GM19452 (cell line): ENCODE results near the gene LDLRAD4.

Experiments used
- ATAC-seq: cut with Tn5 transposase; IDR thresholded peaks from one replicate; pipeline ENCODE4 v1.9.1; 2021; ENCODE audit not compliant: unreplicated experiment

LDLRAD4 gene

DNA sequence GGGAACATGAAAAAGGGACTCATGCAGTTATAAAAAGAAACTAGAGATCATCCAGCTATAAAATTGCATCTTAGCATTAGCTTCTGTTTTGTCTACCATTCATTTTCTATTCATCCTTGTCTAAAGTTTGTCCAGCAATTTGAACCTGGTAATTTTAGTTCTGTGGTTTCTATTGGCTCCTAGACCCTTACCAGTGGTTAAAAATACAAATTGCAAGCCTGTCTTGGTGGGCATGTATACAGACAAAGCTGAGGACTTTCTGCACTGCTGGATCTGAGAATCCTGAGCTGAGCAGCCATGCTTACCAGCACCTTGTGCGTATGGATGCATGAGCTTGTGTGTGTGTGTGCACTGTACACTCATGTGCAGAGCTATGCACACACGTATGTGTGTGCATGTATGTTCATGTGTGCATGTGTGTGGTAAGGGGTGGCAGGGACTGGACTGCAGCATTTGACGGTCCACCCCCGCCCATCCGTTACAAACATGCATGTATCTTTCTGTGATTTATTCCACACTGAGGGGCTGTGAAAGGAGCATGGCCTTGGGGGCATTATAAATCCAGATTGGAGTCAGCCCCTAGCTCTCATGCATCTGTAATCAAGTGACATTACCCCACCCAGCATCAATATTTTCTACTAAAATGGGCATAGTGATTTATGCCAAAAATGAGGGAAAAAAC, 363.1 kb downstream of the LDLRAD4 start:
- no peak for ATAC-seq

DNA sequence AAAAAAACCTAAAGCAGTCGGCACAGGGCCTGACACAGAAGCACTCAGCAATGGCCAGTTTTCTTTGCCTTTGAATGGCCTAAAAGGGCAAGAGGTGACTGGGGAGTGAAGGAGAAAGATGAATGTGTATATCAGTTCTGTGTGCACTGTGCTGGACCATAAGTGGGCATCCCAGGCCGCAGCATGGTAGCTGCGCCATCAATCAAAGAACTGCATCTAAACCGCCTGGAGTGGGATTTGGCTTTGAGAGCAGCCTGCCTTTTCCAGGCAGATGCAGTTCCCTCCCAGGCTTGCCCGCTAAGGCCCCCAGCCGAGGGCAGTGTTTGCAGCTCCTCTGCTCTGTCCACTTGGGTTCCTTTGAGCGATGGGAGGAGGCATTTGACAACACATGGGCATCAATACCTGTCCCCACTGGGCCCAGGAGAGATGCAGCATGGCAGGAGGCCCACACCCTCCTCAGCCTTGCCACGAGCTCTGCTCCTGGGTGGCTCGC, 363.7 kb downstream of the LDLRAD4 start:
- no peak for ATAC-seq

DNA sequence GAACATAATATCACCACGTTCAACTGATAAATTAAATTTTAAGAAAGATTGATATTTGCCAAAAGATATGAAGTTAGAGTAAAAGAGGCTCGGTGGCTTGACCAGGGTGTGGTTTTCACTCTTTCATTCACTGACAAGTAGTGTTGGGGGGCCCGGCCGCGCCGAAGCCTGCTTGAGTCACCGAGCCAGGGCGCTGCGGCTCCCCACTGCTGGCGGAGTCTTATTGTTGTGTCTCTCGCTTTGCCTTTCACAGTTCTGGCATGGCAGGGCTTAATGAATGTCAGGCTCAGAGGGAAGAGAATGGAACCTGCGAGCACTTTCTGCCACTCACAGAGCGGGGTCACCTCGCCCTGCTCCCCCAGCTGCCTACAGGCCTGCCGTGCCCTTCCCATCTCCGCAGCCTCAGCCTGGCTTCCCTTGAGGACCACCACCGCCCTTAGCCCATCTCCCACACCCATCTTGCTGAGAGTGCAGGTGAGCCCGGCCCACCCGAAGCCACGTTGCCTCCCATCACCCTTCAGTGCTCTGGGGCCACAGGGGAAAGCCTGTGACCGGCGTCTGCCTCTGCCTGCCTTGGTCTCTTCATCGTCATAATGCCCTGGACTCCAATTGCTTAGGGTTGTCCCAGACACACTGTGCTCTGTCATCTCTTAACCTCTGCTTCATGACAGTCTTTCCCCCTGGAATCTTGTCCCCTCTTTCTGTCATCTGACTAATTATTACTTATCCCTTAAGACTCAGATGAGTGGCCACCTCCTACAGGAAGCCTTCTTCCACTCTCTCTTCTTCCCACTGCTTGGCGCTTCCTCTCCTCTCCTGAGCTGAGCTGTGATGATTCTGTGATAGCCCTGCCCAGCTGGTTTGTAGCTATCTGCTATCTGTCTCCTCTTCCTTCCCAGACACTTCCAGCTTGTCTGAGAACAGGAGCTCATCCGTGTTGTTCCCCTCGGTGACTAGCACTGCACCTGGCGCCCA, 365.3 kb downstream of the LDLRAD4 start:
- ATAC-seq: no peak

DNA sequence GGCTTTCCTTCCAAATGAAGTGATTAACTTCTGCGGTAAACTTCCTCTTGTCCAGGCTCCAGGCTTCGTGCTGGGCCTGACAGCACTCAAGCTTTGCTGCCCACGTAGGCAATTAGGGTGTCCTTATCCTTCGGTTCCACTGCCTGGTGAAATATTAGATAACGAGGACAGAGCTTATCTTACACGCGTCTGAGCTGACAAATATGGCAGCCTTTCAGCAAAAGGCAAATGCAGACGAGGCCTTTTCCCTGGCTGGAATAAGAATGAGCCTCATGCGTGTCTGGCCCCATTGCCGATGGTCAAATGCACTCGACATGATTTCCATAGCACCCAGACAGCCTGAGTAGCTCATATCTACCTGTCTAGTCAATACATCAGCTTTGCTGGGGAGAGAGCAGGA, 366.3 kb downstream of the LDLRAD4 start:
- no peak for ATAC-seq

DNA sequence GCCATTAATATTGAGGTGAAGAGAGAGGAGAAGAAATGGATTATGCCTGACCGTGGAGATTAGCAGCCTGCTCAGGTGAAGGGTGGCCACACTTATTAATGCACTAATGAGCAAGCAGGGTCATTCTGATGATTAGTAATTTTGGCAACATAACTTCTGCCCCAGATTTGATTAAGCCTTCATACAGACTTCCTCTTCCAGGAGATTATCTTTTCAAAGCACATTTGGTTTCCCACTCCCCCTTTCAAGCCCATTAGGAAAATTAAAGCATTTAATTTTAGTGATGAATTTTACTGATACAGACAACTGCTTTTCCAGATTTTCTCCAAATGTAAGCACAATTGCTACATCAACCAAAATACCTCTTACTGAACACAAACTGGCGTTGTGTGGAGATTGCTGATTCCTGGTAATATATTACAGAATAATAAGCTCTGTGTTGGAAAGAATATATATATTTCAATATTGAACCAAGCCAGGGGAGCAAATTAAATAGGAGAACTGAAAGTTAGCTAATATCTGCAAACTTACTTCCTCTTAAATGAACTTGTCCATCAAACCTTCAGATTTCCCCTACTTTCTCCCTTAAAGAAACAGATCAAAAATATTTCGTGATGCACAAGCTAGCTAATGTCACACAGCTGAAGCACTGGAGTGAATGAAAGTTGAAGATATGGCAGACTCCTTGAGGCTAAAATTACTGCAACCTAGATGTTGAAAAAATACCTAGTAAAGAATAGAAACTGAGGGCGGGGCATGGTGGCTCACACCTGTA, 367.0 kb downstream of the LDLRAD4 start:
- no peak for ATAC-seq

DNA sequence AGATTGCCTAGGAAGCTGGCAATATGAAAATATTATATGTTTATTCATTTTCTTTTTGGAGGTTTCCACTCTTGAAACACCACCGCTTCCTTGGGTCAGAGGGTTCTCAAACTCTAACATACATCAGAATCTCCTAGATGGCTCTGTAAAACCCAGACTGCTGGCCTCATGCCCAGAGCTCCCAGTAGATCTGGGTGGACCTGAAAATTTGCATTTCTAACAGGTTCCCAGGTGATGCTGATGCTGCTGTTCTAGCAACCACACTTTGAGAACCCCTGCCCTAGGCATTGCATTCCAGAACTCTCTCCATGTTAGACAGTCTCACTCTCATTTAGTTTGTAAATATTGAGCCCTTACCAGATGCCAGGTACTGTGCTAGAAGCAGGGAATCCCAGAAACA, 368.4 kb downstream of the LDLRAD4 start:
- no peak for ATAC-seq

DNA sequence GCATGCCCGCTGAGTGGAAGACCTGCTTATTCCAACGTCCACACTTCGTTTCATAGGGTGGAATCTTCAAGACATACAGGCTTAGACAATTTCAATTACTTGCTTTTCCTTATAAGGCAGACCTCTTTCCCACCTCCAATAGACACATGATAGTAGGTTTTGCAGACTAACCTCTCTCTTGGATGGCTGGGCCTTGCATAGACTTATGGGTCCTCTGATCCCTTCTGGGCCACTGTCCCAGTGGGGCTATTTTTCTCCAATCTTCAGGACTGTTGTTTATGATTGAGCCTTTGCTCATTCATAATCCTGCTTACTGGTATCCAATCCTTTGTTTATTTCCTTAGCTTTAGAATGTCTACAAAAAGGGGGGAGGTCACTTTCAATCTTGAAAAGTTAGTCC, 368.9 kb downstream of the LDLRAD4 start:
- no peak for ATAC-seq

DNA sequence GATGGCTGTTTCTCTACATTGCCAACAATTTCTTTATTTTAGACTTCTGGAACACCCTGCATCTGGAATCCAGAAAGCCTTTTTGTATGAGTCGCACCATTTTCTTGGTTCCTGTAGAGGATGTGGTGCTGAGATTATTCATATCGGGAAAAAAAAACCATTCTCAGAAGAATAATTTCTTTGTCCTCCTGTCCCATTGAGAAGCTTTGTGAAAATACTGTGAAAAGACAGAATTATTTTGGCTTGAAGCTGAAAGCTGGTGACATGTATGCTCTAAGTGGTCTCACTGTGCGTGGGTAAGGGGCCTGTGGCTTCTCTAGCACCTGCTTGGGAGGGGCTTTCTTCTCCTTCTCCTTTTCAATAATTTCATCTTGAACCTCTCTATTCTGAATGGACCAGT, 369.4 kb downstream of the LDLRAD4 start:
- ATAC-seq: no peak

DNA sequence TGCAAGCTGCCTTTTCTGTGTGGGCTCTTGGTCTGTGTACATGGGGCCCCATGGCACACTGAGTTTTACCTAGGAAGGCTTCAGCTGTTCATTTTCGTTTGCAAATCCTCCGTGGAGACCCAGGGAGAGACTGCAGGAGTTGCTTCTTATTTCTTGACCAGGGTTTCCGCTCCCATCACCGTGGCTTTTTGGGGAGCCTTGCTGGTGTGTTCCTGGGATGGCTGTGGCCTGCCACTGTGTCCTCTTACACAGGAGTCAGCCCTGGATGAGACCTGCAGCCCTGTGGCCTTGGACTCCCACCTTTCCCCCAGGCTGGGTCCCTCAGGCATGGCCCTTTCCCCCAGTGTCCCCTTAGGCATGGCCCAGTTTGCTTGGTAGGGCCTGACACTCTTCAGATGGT, 370.8 kb downstream of the LDLRAD4 start:
- ATAC-seq: no peak

DNA sequence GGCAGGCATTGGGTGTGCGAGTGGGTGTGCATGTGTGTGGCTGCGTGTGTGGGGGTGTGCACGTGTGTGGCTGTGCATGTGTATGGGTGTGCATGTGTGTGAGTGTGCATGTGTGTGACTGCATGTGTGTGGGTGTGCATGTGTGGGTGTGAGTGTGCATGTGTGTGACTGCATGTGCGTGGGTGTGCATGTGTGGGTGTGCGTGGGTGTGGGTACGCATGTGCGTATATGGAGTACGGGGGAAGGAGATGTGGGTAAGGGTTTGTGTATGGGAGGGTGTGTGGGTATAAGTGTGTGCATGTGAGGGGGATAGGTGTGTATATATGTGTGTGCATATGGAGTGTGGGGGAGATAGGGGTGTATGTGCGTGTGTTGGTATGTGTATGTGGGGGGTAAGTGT, 371.4 kb downstream of the LDLRAD4 start:
- ATAC-seq: no peak

DNA sequence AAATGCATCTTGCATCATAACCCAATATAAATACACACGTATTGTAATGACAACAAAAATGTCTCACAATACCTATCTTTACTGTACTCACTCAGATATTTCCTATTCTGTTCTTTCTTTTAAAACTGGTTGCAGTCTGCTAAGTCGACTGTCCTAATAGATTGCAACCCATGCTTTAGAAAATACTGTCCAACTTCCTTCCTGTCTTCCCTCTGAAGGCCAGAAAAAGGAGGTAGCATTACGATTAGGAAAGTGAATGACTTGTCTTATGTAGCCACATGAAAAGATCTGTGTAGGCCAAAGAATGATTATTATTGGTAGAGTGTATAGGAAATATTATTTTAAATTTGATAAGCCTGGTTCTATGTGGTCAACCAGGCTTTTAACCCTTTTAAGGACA, 373.7 kb downstream of the LDLRAD4 start:
- ATAC-seq: no peak

DNA sequence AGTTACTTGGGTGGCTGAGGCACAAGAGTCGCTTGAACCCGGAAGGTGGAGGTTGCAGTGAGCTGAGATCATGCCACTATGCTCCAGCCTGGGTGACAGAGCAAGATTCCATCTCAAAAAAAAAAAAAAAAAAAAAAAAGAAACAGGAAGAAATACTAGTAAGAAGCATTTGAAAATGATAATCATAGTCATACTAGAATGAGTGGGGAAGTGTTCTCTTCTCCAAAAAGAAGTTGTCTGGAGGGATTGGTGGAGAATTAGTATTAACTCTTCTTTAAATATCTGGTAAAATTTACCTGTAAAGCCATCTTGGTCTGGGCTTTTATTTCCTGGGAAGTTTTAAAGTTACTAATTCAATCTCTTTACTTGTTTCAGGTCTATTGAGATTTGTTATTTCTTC, 376.0 kb downstream of the LDLRAD4 start:
- ATAC-seq: no peak

DNA sequence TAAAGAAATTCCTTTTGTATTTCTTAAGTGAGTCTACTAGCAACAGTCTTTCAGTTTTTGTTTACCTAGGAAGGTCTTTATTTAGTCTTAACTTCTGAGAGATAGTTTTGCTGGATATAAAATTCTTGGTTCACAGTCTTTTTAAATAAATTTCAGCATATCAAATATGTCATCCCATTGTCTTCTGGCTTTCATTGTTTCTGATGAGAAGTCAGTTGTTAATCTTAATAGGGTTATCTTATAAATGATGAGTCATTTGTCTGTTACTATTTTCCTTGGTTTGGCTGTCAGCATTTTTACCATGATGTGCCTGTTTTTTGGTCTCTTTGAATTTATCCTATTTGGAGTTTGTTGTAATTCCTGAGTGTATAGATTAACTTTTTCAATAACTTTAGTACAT, 378.5 kb downstream of the LDLRAD4 start:
- ATAC-seq: no peak

DNA sequence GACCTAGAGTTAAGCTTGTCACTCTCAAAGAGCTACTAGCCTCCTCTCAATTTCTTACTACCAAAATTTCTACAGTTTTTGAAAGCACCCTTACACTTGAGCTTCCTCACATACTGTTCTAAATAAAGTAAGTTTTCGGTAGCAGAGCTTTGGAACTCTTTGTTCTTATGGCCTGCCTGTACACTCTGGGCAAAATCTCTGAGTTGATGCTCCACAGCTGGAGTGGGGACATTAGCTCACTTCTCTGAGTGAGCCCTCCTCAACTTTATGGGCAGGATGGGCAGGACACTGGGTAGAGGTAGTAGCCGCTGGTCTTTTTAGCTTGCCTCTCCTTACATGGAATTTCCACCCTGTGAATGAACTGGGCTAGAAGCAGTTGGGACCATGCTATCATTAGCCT, 380.0 kb downstream of the LDLRAD4 start:
- no peak for ATAC-seq

DNA sequence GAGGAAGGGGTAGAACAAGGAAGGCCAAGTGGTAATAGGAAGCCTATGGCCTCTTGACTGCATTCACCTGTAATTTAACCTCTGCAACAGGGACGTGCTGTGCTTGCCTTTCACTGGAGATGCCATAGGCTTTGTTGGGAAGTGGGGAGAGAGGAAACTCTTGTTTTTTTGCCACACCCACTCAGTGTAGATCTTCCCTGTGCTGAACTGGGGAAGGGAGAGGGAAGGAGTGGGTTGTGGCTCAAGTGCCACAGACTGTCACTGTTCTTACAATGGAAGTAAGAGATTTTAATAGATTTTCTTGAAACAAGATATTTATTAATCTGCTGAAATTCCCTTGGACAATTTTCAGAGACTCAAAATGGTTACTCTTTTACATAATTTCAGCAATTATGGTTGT, 380.5 kb downstream of the LDLRAD4 start:
- no peak for ATAC-seq

DNA sequence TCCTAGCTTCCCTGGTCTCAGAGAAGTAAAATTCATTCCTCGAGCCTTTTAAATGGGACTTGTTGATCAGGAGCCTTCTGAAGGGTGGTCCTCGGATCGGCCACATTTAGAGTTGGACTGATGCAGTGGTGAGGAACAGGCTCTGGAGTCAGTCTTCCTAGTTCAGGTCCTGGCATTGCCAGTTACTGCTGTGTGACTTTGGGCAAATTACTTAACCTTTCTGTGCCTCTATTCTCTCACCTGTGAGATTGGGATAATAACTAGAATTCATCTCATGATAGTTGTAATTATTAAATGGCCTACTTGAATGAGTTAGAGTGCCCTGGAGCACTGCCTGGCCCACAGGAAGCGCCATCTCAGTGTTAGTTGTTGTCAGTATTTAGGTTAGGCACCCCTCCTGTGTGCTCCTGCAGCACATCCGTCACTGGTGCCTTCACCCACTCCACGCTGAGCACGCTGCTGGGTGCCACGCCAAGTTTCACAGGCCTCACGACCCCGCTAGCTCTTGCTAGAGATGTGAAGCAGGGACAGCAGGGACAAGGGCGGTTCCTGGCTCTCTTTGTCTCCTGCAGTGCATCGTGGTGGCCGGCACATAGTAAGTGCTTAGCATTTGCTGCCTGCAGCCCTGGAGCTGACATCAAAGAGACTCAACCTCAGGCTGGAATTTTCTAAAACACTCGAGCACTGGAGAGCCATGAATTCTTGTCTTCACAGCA, 384.9 kb downstream of the LDLRAD4 start:
- no peak for ATAC-seq

DNA sequence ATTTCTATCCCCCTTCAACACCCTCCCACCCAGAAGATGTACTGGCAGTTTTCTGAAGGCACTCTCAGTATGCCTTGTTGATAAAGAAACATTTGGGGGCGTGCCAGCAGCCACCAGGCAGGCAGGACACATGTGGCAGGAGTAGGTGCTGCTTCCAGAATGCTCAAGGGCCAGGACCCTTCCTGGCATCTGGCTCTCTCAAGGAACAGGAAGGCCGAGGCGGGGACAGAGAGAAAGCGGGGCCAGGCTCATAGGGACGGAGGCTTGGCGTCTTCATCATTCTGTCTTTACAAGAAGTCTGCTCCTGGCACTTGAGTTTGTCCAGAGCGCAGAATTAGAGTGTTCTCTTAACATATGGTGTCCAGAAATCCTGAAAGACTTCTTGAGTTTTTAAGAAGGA, 386.2 kb downstream of the LDLRAD4 start:
- no peak for ATAC-seq

DNA sequence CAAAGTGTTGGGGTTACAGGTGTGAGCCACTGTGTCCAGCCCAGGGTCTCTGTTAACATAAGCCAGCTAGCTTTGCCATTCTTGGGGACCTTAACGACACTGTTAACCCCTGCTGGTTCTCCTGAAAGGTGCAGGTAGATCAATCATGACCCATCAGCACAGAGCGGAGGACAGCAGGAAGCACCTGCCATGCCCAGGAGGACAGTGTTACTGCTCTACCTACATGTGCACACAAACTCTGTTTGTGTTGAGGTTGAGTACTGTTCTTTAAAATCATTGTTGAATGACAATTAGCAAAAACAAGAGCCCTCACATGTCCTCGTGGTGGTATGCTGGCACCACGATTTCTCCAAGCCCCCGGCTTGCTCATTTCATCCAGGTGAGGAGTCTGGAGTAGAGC, 386.9 kb downstream of the LDLRAD4 start:
- no peak for ATAC-seq

DNA sequence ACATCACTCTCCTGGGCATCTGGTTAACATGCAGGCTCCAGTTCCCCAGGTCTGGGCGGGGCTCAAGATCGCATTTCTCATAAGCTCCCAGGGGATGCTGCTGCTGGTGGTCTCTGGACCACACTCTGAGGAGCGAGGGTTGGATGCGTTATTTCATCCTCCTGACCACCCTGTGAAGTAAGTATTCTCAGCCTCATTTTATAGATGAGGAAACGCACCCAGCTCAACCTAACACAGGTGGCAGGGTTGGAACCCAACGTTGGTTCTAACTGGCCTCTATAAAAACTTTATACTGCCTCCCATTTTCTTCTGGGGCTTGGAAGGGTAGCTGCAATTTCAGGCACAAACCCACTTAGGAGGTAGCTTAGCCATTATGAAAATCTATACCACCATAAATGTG, 387.3 kb downstream of the LDLRAD4 start:
- no peak for ATAC-seq

DNA sequence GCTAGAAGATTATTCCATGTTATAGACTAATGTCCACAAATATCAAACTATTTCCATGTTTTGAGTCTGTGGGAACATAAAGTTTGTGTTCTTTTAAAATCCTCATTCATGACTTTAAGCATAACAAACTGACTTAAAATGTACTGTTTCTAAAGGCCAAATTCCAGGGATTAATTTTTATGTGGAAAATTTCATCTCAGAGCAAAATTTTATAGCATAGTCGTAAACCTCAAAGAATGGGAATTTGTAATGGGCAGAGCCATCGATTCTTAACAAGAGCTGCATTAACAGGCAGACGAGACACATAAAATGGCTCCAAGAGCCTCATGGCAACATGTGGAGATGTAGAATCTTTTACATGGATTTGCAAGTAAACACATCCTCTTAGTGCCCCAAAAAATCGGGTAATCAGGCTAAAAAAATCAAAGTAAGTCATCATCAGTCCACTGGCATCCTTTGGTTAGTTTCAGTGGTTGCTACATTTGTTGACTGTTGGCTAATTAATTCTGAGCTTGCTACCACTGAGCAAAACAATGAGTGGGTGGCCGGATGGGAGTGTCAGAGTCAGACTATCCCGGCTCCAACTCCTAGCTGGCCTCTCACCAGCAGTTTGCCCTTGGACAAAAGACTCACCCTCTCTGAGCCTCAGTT, 388.2 kb downstream of the LDLRAD4 start:
- no peak for ATAC-seq
